ENCODE data around the gene PCYT2.

DNA sequence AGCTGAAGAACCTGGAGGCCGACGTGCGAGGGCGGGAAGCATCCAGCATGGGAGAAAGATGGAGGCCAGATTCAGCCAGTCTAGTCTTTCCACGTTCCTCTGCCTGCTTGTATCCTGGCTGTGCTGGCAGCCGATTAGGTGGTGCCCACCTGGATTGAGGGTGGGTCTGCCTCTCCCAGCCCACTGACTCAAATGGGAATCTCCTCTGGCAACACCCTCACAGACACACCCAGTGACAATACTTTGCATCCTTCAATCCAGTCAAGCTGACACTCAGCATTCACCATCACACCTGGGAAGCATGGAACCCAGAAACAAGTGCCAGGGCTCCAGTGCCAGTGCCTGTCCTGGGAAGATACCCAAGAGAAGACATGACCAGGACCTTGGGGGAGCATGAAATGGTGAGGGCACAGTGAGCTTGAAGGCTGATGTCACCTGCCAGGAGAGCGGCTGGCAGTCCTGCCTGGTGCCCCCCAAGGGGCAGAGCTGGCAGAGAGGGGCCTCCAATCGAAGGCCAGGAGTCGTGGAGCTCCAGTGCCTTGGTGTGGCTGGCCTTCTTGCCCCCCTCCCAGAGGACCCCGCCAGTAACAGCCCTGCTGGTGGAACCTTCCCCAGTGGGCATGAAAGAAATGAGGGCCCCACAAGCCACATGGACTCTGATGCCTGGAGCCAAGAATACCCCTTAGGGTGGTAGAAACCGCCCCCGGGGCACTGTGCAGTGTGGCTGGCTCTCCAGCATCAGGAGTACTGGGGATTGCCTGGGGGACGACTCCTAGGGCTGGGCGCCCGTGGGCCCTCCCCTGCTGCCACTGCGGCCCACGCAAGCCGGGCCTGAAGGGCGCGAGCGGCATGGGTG, 9.8 kb downstream of the PCYT2 start:
- TF ChIP-seq YY1 (IDR thresholded peaks at IDR 0.05; ENCODE audit: low read depth) = no peak
- TF ChIP-seq, protein P1, sequence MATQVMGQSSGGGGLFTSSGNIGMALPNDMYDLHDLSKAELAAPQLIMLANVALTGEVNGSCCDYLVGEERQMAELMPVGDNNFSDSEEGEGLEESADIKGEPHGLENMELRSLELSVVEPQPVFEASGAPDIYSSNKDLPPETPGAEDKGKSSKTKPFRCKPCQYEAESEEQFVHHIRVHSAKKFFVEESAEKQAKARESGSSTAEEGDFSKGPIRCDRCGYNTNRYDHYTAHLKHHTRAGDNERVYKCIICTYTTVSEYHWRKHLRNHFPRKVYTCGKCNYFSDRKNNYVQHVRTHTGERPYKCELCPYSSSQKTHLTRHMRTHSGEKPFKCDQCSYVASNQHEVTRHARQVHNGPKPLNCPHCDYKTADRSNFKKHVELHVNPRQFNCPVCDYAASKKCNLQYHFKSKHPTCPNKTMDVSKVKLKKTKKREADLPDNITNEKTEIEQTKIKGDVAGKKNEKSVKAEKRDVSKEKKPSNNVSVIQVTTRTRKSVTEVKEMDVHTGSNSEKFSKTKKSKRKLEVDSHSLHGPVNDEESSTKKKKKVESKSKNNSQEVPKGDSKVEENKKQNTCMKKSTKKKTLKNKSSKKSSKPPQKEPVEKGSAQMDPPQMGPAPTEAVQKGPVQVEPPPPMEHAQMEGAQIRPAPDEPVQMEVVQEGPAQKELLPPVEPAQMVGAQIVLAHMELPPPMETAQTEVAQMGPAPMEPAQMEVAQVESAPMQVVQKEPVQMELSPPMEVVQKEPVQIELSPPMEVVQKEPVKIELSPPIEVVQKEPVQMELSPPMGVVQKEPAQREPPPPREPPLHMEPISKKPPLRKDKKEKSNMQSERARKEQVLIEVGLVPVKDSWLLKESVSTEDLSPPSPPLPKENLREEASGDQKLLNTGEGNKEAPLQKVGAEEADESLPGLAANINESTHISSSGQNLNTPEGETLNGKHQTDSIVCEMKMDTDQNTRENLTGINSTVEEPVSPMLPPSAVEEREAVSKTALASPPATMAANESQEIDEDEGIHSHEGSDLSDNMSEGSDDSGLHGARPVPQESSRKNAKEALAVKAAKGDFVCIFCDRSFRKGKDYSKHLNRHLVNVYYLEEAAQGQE (IDR thresholded peaks at IDR 0.05; ENCODE audit: low read depth) = no peak
- TF ChIP-seq EGR1 (IDR thresholded peaks at IDR 0.05) = no peak
- TF ChIP-seq RAD21 (IDR thresholded peaks at IDR 0.05; ENCODE audit: low read depth) = no peak
- TF ChIP-seq TAF1 (IDR thresholded peaks at IDR 0.05; ENCODE audit: low read depth) = no peak
- TF ChIP-seq, protein P2, sequence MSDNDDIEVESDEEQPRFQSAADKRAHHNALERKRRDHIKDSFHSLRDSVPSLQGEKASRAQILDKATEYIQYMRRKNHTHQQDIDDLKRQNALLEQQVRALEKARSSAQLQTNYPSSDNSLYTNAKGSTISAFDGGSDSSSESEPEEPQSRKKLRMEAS (IDR thresholded peaks at IDR 0.05) = no peak
- no peak for TF ChIP-seq CEBPB (IDR thresholded peaks at IDR 0.05)
- no peak for TF ChIP-seq TEAD4 (IDR thresholded peaks at IDR 0.05)
- no peak for TF ChIP-seq ZBTB7A (IDR thresholded peaks at IDR 0.05; ENCODE audit: low read depth)
- no peak for TF ChIP-seq FOXM1 (IDR thresholded peaks at IDR 0.05; ENCODE audit: borderline replicate concordance, low read depth)
- TF ChIP-seq NFIC (IDR thresholded peaks at IDR 0.05) = no peak
- TF ChIP-seq CREB1 (IDR thresholded peaks at IDR 0.05; ENCODE audit: low read depth) = no peak

All from Ishikawa (cell line).